ENCODE results near the gene FSIP1. TPM values are rescaled to one million over a fixed set of nuclear protein-coding genes. Genes with fewer than 3 reads are reported as not detected.

The FSIP1 gene
- total RNA-seq, 4 donors from 2014 or later = 0.83 to 4.6 (median 1.4) TPM

GRCh38 chr15:39796601-39797000 is 14.0 kb upstream of the FSIP1 start:
- no peaks in the 10 kb centered on the region for H3K9me3 ChIP-seq
- H3K4me3 ChIP-seq = no peak overlapping the region
- DNase-seq (ENCODE audit: extremely low spot score) = no peak
- H3K27me3 ChIP-seq = no peaks in the 10 kb centered on the region
- H3K4me1 ChIP-seq = peaks cover 0 to 17% (median 10%) of the 10 kb centered on the region in 4 donors
- H3K36me3 ChIP-seq = peaks cover 0 to 7% (median 0%) of the 10 kb centered on the region in 4 donors
- WGBS = 92% methylated on average over 5 of the region's 5 CpGs
- TF ChIP-seq POLR2A (IDR thresholded peaks at IDR 0.05; ENCODE audit: low read depth) = no peak
- TF ChIP-seq CTCF (IDR thresholded peaks at IDR 0.05) = no peak
- TF ChIP-seq POLR2AphosphoS5 (IDR thresholded peaks at IDR 0.05) = no peak
- TF ChIP-seq EP300 (IDR thresholded peaks at IDR 0.05) = no peak
- H3K27ac ChIP-seq (replicated peaks in 1 of 4) = no peak overlapping the region
- intact Hi-C loops (cut with DNase I) = no loop called here

GRCh38 chr15:39795486-39795885 is 12.8 kb upstream of the FSIP1 start:
- DNase-seq (ENCODE audit: extremely low spot score) = no peak
- TF ChIP-seq EP300 (IDR thresholded peaks at IDR 0.05) = no peak
- TF ChIP-seq POLR2AphosphoS5 (IDR thresholded peaks at IDR 0.05) = no peak
- no peak for TF ChIP-seq POLR2A (IDR thresholded peaks at IDR 0.05; ENCODE audit: low read depth)
- TF ChIP-seq CTCF (IDR thresholded peaks at IDR 0.05) = no peak
- Histone ChIP-seq H3K27me3 (no peaks in the 10 kb centered on the region), H3K9me3 (no peaks in the 10 kb centered on the region), H3K4me3 (no peak overlapping the region), H3K36me3 (no peaks in the 10 kb centered on the region), H3K27ac (replicated peaks in 1 of 4) (no peak overlapping the region), H3K4me1 (peaks cover 0 to 17% (median 10%) of the 10 kb centered on the region in 4 donors)
- WGBS = 82% methylated on average over 3 of the region's 3 CpGs
- intact Hi-C loops (cut with DNase I) = no loop called here

- H3K36me3 ChIP-seq = no peaks in the 10 kb centered on the region
- 97% methylated on average over 3 of the region's 3 CpGs for WGBS
- DNase-seq (ENCODE audit: extremely low spot score) = no peak
These were observed 12.3 kb upstream of the FSIP1 start for GRCh38 chr15:39794954-39795353.

GRCh38 chr15:39793923-39794322 is 11.3 kb upstream of the FSIP1 start:
- Histone ChIP-seq H3K36me3 (no peaks in the 10 kb centered on the region), H3K4me3 (no peak overlapping the region), H3K9me3 (no peaks in the 10 kb centered on the region), H3K27ac (replicated peaks in 1 of 4) (no peak overlapping the region), H3K4me1 (peaks cover 0 to 30% (median 25%) of the 10 kb centered on the region in 4 donors), H3K27me3 (no peaks in the 10 kb centered on the region)
- intact Hi-C loops (cut with DNase I) = no loop called here
- no peak for DNase-seq (ENCODE audit: extremely low spot score)
- TF ChIP-seq CTCF (IDR thresholded peaks at IDR 0.05) (no peak), EP300 (IDR thresholded peaks at IDR 0.05) (no peak), POLR2AphosphoS5 (IDR thresholded peaks at IDR 0.05) (no peak), POLR2A (IDR thresholded peaks at IDR 0.05; ENCODE audit: low read depth) (no peak)
- 93% methylated on average over 4 of the region's 4 CpGs for WGBS

More at GRCh38 chr15:39794954-39795353, 12.3 kb upstream of the FSIP1 start:
- intact Hi-C loops (cut with DNase I) = no loop called here
- Histone ChIP-seq H3K4me3 (no peak overlapping the region), H3K27ac (replicated peaks in 1 of 4) (no peak overlapping the region), H3K4me1 (peaks cover 0 to 20% (median 14%) of the 10 kb centered on the region in 4 donors), H3K27me3 (no peaks in the 10 kb centered on the region), H3K9me3 (no peaks in the 10 kb centered on the region)
- no peak for TF ChIP-seq CTCF (IDR thresholded peaks at IDR 0.05)
- TF ChIP-seq EP300 (IDR thresholded peaks at IDR 0.05) = no peak
- no peak for TF ChIP-seq POLR2A (IDR thresholded peaks at IDR 0.05; ENCODE audit: low read depth)
- TF ChIP-seq POLR2AphosphoS5 (IDR thresholded peaks at IDR 0.05) = no peak

GRCh38 chr15:39792844-39793335 is 10.2 kb upstream of the FSIP1 start:
- 5% methylated on average over 4 of the region's 4 CpGs for WGBS
- H3K36me3 ChIP-seq = no peaks in the 10 kb centered on the region
- H3K9me3 ChIP-seq = no peaks in the 10 kb centered on the region
- peaks cover 0 to 39% (median 34%) of the 10 kb centered on the region in 4 donors for H3K4me1 ChIP-seq
- intact Hi-C loops (cut with DNase I) = no loop called here
- H3K27me3 ChIP-seq = no peaks in the 10 kb centered on the region
- no peak overlapping the region for H3K4me3 ChIP-seq
- no peak overlapping the region for H3K27ac ChIP-seq (replicated peaks in 1 of 4)
- DNase-seq (ENCODE audit: extremely low spot score) = no peak
- no peak for TF ChIP-seq POLR2A (IDR thresholded peaks at IDR 0.05; ENCODE audit: low read depth)
- TF ChIP-seq CTCF (IDR thresholded peaks at IDR 0.05) = no peak
- no peak for TF ChIP-seq EP300 (IDR thresholded peaks at IDR 0.05)
